Measurements from ENCODE around the gene SFR1.

The SFR1 gene

GRCh38 chr10:104128214-104128613 lies 6.2 kb downstream of the SFR1 start:
- H4K20me1 ChIP-seq (ENCODE audit: insufficient read depth, low read length) = no peaks in the 10 kb centered on the region
- H2AFZ ChIP-seq (ENCODE audit: low read depth, low read length) = no peak overlapping the region
- TF ChIP-seq EZH2phosphoT487 (IDR thresholded peaks at IDR 0.05; ENCODE audit: low read depth) = no peak
- TF ChIP-seq CTCF (IDR thresholded peaks at IDR 0.05; ENCODE audit: low read depth, low read length) = no peak
- no peak overlapping the region for H3K27ac ChIP-seq (ENCODE audit: low read length)
- no peak overlapping the region for H3K4me3 ChIP-seq (ENCODE audit: low read length)
- H3K4me1 ChIP-seq (ENCODE audit: low read length) = no peaks in the 10 kb centered on the region
- H3K9ac ChIP-seq (ENCODE audit: low read length) = no peak overlapping the region
- H3K4me2 ChIP-seq (ENCODE audit: low read length) = no peak overlapping the region
- H3K27me3 ChIP-seq (ENCODE audit: low read depth, low read length) = peaks cover 7% of the 10 kb centered on the region
- H3K79me2 ChIP-seq (ENCODE audit: low read length) = no peaks in the 10 kb centered on the region
- no peaks in the 10 kb centered on the region for H3K9me3 ChIP-seq (ENCODE audit: insufficient read depth, low read length)
- no peaks in the 10 kb centered on the region for H3K36me3 ChIP-seq (replicated peaks; ENCODE audit: low read depth, low read length)

GRCh38 chr10:104130041-104130440 lies 8.1 kb downstream of the SFR1 start:
- Histone ChIP-seq H4K20me1 (ENCODE audit: insufficient read depth, low read length) (no peaks in the 10 kb centered on the region), H3K4me2 (ENCODE audit: low read length) (no peak overlapping the region), H3K79me2 (ENCODE audit: low read length) (no peaks in the 10 kb centered on the region), H3K4me1 (ENCODE audit: low read length) (no peaks in the 10 kb centered on the region), H3K27me3 (ENCODE audit: low read depth, low read length) (peaks cover 8% of the 10 kb centered on the region), H2AFZ (ENCODE audit: low read depth, low read length) (no peak overlapping the region), H3K4me3 (ENCODE audit: low read length) (no peak overlapping the region), H3K27ac (ENCODE audit: low read length) (no peak overlapping the region), H3K36me3 (replicated peaks; ENCODE audit: low read depth, low read length) (no peaks in the 10 kb centered on the region), H3K9ac (ENCODE audit: low read length) (no peak overlapping the region), H3K9me3 (ENCODE audit: insufficient read depth, low read length) (no peaks in the 10 kb centered on the region)
- TF ChIP-seq CTCF (IDR thresholded peaks at IDR 0.05; ENCODE audit: low read depth, low read length) = no peak
- TF ChIP-seq EZH2phosphoT487 (IDR thresholded peaks at IDR 0.05; ENCODE audit: low read depth) = no peak

GRCh38 chr10:104138131-104138530 lies 16.2 kb downstream of the SFR1 start:
- no peaks in the 10 kb centered on the region for H3K4me1 ChIP-seq (ENCODE audit: low read length)
- H3K27ac ChIP-seq (ENCODE audit: low read length) = no peak overlapping the region
- no peaks in the 10 kb centered on the region for H3K9me3 ChIP-seq (ENCODE audit: insufficient read depth, low read length)
- no peak overlapping the region for H2AFZ ChIP-seq (ENCODE audit: low read depth, low read length)
- no peak overlapping the region for H3K4me3 ChIP-seq (ENCODE audit: low read length)
- H3K4me2 ChIP-seq (ENCODE audit: low read length) = no peak overlapping the region
- no peak for TF ChIP-seq CTCF (IDR thresholded peaks at IDR 0.05; ENCODE audit: low read depth, low read length)
- H4K20me1 ChIP-seq (ENCODE audit: insufficient read depth, low read length) = no peaks in the 10 kb centered on the region
- no peaks in the 10 kb centered on the region for H3K79me2 ChIP-seq (ENCODE audit: low read length)
- H3K27me3 ChIP-seq (ENCODE audit: low read depth, low read length) = peaks cover 1% of the 10 kb centered on the region
- no peak overlapping the region for H3K9ac ChIP-seq (ENCODE audit: low read length)
- H3K36me3 ChIP-seq (replicated peaks; ENCODE audit: low read depth, low read length) = no peaks in the 10 kb centered on the region

- no peaks in the 10 kb centered on the region for H3K79me2 ChIP-seq (ENCODE audit: low read length)
- H3K36me3 ChIP-seq (replicated peaks; ENCODE audit: low read depth, low read length) = no peaks in the 10 kb centered on the region
- no peak overlapping the region for H2AFZ ChIP-seq (ENCODE audit: low read depth, low read length)
- H3K27ac ChIP-seq (ENCODE audit: low read length) = no peak overlapping the region
- no peaks in the 10 kb centered on the region for H3K4me1 ChIP-seq (ENCODE audit: low read length)
- no peaks in the 10 kb centered on the region; the same call in 1 of the 2 replicates for H3K27me3 ChIP-seq (ENCODE audit: low read depth, low read length)
- no peak overlapping the region for H3K4me3 ChIP-seq (ENCODE audit: low read length)
- H3K9me3 ChIP-seq (ENCODE audit: insufficient read depth, low read length) = no peaks in the 10 kb centered on the region
- TF ChIP-seq CTCF (IDR thresholded peaks at IDR 0.05; ENCODE audit: low read depth, low read length) = peak; percentile 43
- no peak for TF ChIP-seq EZH2phosphoT487 (IDR thresholded peaks at IDR 0.05; ENCODE audit: low read depth)
- H3K4me2 ChIP-seq (ENCODE audit: low read length) = no peak overlapping the region
- H3K9ac ChIP-seq (ENCODE audit: low read length) = no peak overlapping the region
- H4K20me1 ChIP-seq (ENCODE audit: insufficient read depth, low read length) = no peaks in the 10 kb centered on the region
Measured at GRCh38 chr10:104139221-104139620, 17.2 kb downstream of the SFR1 start.
